Measurements from ENCODE around the gene PLEKHA5.

Gene PLEKHA5

DNA sequence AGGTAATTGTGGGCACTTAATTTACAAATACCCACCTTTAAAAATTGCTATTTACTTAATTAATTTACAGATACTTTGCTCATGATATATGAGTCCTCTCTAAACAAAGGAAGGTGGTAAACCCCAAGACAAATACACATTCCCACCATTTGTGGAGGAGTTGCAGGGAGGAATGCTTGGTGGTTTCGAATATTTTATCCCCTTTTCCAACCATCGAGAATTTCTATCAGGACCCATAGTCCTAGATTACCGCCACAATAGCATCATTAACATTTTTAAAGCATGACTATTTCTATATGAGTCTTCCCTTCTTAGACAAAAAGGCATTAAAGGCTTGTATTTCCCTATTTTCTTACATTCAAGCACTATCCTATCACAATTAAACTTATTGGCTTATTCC lies 34.2 kb upstream of the PLEKHA5 start:
- Histone ChIP-seq H3K4me3 (ENCODE audit: insufficient read depth in 1 of 2, low read depth in 1 of 2, low read length in 2 of 2) (no peak overlapping the region), H3K18ac (ENCODE audit: low read depth in 1 of 2, low read length in 2 of 2) (no peak overlapping the region), H3K27me3 (ENCODE audit: control insufficient read depth in 1 of 2, insufficient read depth in 1 of 2, low read length in 2 of 2) (no peaks in the 10 kb centered on the region), H2BK12ac (ENCODE audit: low read length in 2 of 2) (no peak overlapping the region), H2BK5ac (ENCODE audit: low read depth, low read length, poor library complexity, severe bottlenecking) (no peak overlapping the region), H4K91ac (ENCODE audit: low read length) (no peak overlapping the region), H3K79me1 (replicated peaks; ENCODE audit: low read length, poor library complexity, severe bottlenecking) (no peaks in the 10 kb centered on the region), H3K9ac (ENCODE audit: low read length) (no peak overlapping the region), H2AK5ac (ENCODE audit: low read length, severe bottlenecking) (no peak overlapping the region), H2AFZ (ENCODE audit: low read depth, low read length) (no peak overlapping the region), H2BK15ac (ENCODE audit: low read depth, poor library complexity, severe bottlenecking) (no peak overlapping the region), H4K8ac (ENCODE audit: low read length) (no peak overlapping the region), H3K9me3 (ENCODE audit: control insufficient read depth, low read length) (peaks cover 6% of the 10 kb centered on the region), H3K36me3 (ENCODE audit: control insufficient read depth in 1 of 2, insufficient read depth in 2 of 2, low read depth in 1 of 2, low read length in 2 of 2) (no peaks in the 10 kb centered on the region), H3K23ac (ENCODE audit: low read length in 2 of 2) (no peak overlapping the region), H3K27ac (ENCODE audit: low read length, poor library complexity, severe bottlenecking) (no peak overlapping the region), H3K4me2 (ENCODE audit: low read length, poor library complexity, severe bottlenecking) (no peak overlapping the region), H3K14ac (ENCODE audit: low read length in 2 of 2) (no peak overlapping the region), H2BK120ac (ENCODE audit: low read depth, low read length) (no peak overlapping the region), H3K4me1 (ENCODE audit: control insufficient read depth, insufficient read depth, low read depth, low read length) (peaks cover 1% of the 10 kb centered on the region), H3K4ac (ENCODE audit: low read depth in 1 of 2, low read length in 2 of 2) (no peak overlapping the region)
- 93% methylated on average over 3 of the region's 3 CpGs for WGBS
- no peak for DNase-seq

DNA sequence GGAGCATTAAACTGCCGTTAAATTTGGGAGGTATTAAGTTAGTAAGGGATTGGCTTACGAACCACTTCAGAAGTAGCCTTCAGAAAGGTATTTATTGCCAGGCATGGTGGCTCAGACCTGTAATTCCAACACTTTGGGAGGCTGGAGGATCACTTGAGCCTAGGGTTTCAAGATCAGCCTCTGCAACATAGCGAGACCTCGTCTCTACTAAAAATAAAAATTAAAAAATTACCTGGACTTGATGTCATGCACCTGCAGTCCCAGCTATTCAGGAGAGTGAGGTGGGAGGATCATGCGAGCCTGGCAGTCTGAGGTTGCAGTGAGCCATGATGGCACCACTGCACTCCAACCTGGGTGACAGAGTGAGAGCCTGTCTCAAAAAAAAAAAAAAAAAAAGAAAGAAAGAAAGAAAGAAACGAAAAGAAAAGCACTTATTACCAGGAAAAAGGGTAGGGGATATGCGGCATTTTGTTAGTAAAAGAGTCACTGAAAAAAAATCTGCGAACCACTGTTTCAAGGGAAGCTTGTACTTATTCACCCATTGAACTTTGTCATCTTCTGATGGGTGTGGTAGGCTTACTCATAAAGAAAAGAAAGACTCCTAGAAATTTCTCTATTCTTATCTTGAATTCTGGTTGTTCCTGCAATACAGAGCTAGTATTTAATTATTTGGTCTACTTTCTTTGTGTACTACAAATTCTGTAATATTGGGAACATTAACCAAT lies 33.6 kb upstream of the PLEKHA5 start:
- H3K27ac ChIP-seq (ENCODE audit: low read length, poor library complexity, severe bottlenecking), result no peak overlapping the region
- H3K4me2 ChIP-seq (ENCODE audit: low read length, poor library complexity, severe bottlenecking), result no peak overlapping the region
- WGBS, result 79% methylated on average over 7 of the region's 8 CpGs
- no peaks in the 10 kb centered on the region for H3K79me1 ChIP-seq (replicated peaks; ENCODE audit: low read length, poor library complexity, severe bottlenecking)
- H2BK5ac ChIP-seq (ENCODE audit: low read depth, low read length, poor library complexity, severe bottlenecking), result no peak overlapping the region
- no peak overlapping the region for H3K23ac ChIP-seq (ENCODE audit: low read length in 2 of 2)
- H2AK5ac ChIP-seq (ENCODE audit: low read length, severe bottlenecking), result no peak overlapping the region
- H3K14ac ChIP-seq (ENCODE audit: low read length in 2 of 2), result no peak overlapping the region
- H2BK120ac ChIP-seq (ENCODE audit: low read depth, low read length), result peak overlapping the region; percentile 15
- no peak overlapping the region for H2BK15ac ChIP-seq (ENCODE audit: low read depth, poor library complexity, severe bottlenecking)
- peak overlapping the region in 1 of 2 experiments; percentile 24 for H3K18ac ChIP-seq (ENCODE audit: low read depth in 1 of 2, low read length in 2 of 2)
- no peak overlapping the region for H2BK12ac ChIP-seq (ENCODE audit: low read length in 2 of 2)
- H3K9me3 ChIP-seq (ENCODE audit: control insufficient read depth, low read length), result peaks cover 6% of the 10 kb centered on the region
- no peaks in the 10 kb centered on the region for H3K27me3 ChIP-seq (ENCODE audit: control insufficient read depth in 1 of 2, insufficient read depth in 1 of 2, low read length in 2 of 2)
- no peak overlapping the region for H3K4ac ChIP-seq (ENCODE audit: low read depth in 1 of 2, low read length in 2 of 2)
- no peak overlapping the region for H2AFZ ChIP-seq (ENCODE audit: low read depth, low read length)
- H3K4me1 ChIP-seq (ENCODE audit: control insufficient read depth, insufficient read depth, low read depth, low read length), result peaks cover 1% of the 10 kb centered on the region
- H3K9ac ChIP-seq (ENCODE audit: low read length), result no peak overlapping the region
- no peak overlapping the region for H3K4me3 ChIP-seq (ENCODE audit: insufficient read depth in 1 of 2, low read depth in 1 of 2, low read length in 2 of 2)
- H4K91ac ChIP-seq (ENCODE audit: low read length), result no peak overlapping the region
- DNase-seq, result peak; percentile 16
- H3K36me3 ChIP-seq (ENCODE audit: control insufficient read depth in 1 of 2, insufficient read depth in 2 of 2, low read depth in 1 of 2, low read length in 2 of 2), result no peaks in the 10 kb centered on the region
- H4K8ac ChIP-seq (ENCODE audit: low read length), result no peak overlapping the region

DNA sequence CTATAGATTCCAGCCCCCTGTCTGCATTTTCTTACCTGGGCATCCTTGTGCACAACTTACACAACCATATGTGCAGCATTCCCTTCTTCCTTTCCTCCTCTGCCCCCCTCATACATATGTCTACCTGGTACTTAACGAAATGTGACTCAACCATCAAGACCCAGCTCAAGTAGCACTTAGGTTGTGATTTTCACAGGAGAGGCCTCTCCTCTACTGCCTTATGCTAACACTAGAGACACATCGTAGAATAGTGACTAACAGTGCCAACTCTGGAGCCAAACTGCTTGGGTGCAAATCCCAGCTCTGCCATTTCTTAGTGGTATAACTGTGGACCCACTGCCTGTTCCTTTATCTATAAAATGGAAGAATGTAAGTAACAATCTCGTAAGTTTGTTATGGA lies 24.1 kb upstream of the PLEKHA5 start:
- Histone ChIP-seq H2BK120ac (ENCODE audit: low read depth, low read length) (no peak overlapping the region), H3K14ac (ENCODE audit: low read length in 2 of 2) (no peak overlapping the region), H4K8ac (ENCODE audit: low read length) (no peak overlapping the region), H3K36me3 (ENCODE audit: control insufficient read depth in 1 of 2, insufficient read depth in 2 of 2, low read depth in 1 of 2, low read length in 2 of 2) (no peaks in the 10 kb centered on the region), H3K9me3 (ENCODE audit: control insufficient read depth, low read length) (no peaks in the 10 kb centered on the region), H2BK15ac (ENCODE audit: low read depth, poor library complexity, severe bottlenecking) (no peak overlapping the region), H3K18ac (ENCODE audit: low read depth in 1 of 2, low read length in 2 of 2) (no peak overlapping the region), H3K23ac (ENCODE audit: low read length in 2 of 2) (no peak overlapping the region), H2BK5ac (ENCODE audit: low read depth, low read length, poor library complexity, severe bottlenecking) (no peak overlapping the region), H4K91ac (ENCODE audit: low read length) (no peak overlapping the region), H3K27ac (ENCODE audit: low read length, poor library complexity, severe bottlenecking) (no peak overlapping the region), H3K4me1 (ENCODE audit: control insufficient read depth, insufficient read depth, low read depth, low read length) (no peaks in the 10 kb centered on the region), H2AFZ (ENCODE audit: low read depth, low read length) (no peak overlapping the region), H2BK12ac (ENCODE audit: low read length in 2 of 2) (no peak overlapping the region), H3K4me2 (ENCODE audit: low read length, poor library complexity, severe bottlenecking) (no peak overlapping the region), H3K9ac (ENCODE audit: low read length) (no peak overlapping the region), H3K27me3 (ENCODE audit: control insufficient read depth in 1 of 2, insufficient read depth in 1 of 2, low read length in 2 of 2) (no peaks in the 10 kb centered on the region), H3K4ac (ENCODE audit: low read depth in 1 of 2, low read length in 2 of 2) (no peak overlapping the region), H3K79me1 (replicated peaks; ENCODE audit: low read length, poor library complexity, severe bottlenecking) (no peaks in the 10 kb centered on the region), H2AK5ac (ENCODE audit: low read length, severe bottlenecking) (no peak overlapping the region), H3K4me3 (ENCODE audit: insufficient read depth in 1 of 2, low read depth in 1 of 2, low read length in 2 of 2) (no peak overlapping the region)
- WGBS, result 64% methylated on average over 2 of the region's 3 CpGs
- DNase-seq, result no peak

DNA sequence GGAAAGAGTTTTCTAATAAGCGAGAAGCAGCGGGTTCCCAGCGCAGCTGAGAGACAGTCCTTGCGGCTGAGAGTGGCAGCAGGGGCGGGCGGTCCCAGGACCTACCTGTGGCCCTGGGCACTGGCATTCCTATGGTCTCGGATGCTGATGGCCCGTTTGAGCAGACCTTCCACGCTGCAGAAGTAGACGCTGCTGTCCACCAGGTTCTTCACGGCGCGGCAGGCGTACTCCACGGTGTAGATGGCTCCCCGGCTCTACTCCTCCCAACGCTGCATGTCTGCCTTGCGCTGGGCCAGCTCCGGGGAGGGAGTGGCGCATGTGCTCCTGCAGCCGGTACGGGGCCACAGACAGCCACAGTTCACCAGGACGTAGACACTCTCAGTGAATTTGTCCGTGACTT lies 21.8 kb upstream of the PLEKHA5 start:
- H2AFZ ChIP-seq (ENCODE audit: low read depth, low read length), result no peak overlapping the region
- no peak overlapping the region for H2BK15ac ChIP-seq (ENCODE audit: low read depth, poor library complexity, severe bottlenecking)
- no peak overlapping the region for H3K23ac ChIP-seq (ENCODE audit: low read length in 2 of 2)
- no peak overlapping the region for H4K91ac ChIP-seq (ENCODE audit: low read length)
- peak overlapping the region; percentile 60 for H4K8ac ChIP-seq (ENCODE audit: low read length)
- no peak overlapping the region for H3K14ac ChIP-seq (ENCODE audit: low read length in 2 of 2)
- no peak overlapping the region for H3K4ac ChIP-seq (ENCODE audit: low read depth in 1 of 2, low read length in 2 of 2)
- no peak overlapping the region for H2BK120ac ChIP-seq (ENCODE audit: low read depth, low read length)
- no peak overlapping the region for H3K18ac ChIP-seq (ENCODE audit: low read depth in 1 of 2, low read length in 2 of 2)
- H2BK12ac ChIP-seq (ENCODE audit: low read length in 2 of 2), result no peak overlapping the region
- H2AK5ac ChIP-seq (ENCODE audit: low read length, severe bottlenecking), result no peak overlapping the region
- H3K27me3 ChIP-seq (ENCODE audit: control insufficient read depth in 1 of 2, insufficient read depth in 1 of 2, low read length in 2 of 2), result no peaks in the 10 kb centered on the region
- 98% methylated on average over 23 of the region's 24 CpGs for WGBS
- no peak overlapping the region for H3K4me2 ChIP-seq (ENCODE audit: low read length, poor library complexity, severe bottlenecking)
- peaks cover 2% of the 10 kb centered on the region for H3K4me1 ChIP-seq (ENCODE audit: control insufficient read depth, insufficient read depth, low read depth, low read length)
- no peak overlapping the region for H3K27ac ChIP-seq (ENCODE audit: low read length, poor library complexity, severe bottlenecking)
- no peak for DNase-seq
- no peak overlapping the region for H3K9ac ChIP-seq (ENCODE audit: low read length)
- no peaks in the 10 kb centered on the region for H3K79me1 ChIP-seq (replicated peaks; ENCODE audit: low read length, poor library complexity, severe bottlenecking)
- H2BK5ac ChIP-seq (ENCODE audit: low read depth, low read length, poor library complexity, severe bottlenecking), result no peak overlapping the region
- H3K4me3 ChIP-seq (ENCODE audit: insufficient read depth in 1 of 2, low read depth in 1 of 2, low read length in 2 of 2), result no peak overlapping the region
- no peaks in the 10 kb centered on the region for H3K36me3 ChIP-seq (ENCODE audit: control insufficient read depth in 1 of 2, insufficient read depth in 2 of 2, low read depth in 1 of 2, low read length in 2 of 2)
- H3K9me3 ChIP-seq (ENCODE audit: control insufficient read depth, low read length), result no peaks in the 10 kb centered on the region

All from mesenchymal stem cell (in vitro differentiated cells and primary cell).